ENCODE data around the gene MCF2L2. TPM values are rescaled to one million over a fixed set of nuclear protein-coding genes. Genes with fewer than 3 reads are reported as not detected.
A peak's percentile ranks its signal among the peaks of the same experiment; 100 is the strongest.

Gene MCF2L2
- polyA plus RNA-seq, 2 of the 4 experiments (the other 2 are of a cell fraction), result 0.03 to 0.05 TPM

DNA sequence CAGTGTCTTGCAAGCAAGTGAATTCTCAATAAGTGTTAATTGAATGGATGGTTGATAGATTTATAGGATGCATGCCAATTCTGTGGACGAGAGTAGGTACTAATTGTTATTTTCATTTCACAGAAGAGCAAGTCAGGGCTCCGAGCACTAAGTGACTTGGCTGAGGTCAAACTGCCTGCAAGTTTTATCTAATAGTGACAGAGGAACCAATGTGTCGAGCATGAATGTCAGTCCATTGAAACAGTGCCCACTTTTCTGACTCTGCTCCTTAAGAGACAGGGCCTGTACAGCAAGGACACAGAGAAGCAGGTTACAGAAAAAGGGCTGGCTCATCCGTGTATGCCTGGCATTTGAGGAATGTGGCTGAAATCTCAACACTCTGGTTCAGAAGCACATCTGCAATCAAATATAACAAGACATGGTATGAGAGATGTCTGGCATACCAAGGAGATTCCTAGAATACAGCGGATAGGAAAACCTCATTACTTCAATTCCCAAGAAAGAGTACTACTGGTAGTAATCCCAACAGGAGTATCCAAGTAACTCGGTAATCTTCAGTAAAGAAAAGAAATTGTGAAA lies 181.3 kb downstream of the MCF2L2 start (continued):
- TF ChIP-seq RCOR1 (IDR thresholded peaks at IDR 0.05; ENCODE audit: low read depth, low read length), result no peak
- TF ChIP-seq KDM1A (IDR thresholded peaks at IDR 0.05; ENCODE audit: low read depth), result no peak
- TF ChIP-seq ZSCAN20 (CRISPR knock-in tag; IDR thresholded peaks at IDR 0.05), result no peak

- H3K4me3 ChIP-seq, result no peak overlapping the region
- H3K4me1 ChIP-seq, result peaks cover 10% of the 10 kb centered on the region; the same call in 2 of the 3 replicates
- H3K4me2 ChIP-seq, result peak overlapping the region; percentile 5; the same call in 1 of the 3 replicates
- TF ChIP-seq, protein P1, sequence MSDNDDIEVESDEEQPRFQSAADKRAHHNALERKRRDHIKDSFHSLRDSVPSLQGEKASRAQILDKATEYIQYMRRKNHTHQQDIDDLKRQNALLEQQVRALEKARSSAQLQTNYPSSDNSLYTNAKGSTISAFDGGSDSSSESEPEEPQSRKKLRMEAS (IDR thresholded peaks at IDR 0.05), result no peak
- TF ChIP-seq, protein P2, sequence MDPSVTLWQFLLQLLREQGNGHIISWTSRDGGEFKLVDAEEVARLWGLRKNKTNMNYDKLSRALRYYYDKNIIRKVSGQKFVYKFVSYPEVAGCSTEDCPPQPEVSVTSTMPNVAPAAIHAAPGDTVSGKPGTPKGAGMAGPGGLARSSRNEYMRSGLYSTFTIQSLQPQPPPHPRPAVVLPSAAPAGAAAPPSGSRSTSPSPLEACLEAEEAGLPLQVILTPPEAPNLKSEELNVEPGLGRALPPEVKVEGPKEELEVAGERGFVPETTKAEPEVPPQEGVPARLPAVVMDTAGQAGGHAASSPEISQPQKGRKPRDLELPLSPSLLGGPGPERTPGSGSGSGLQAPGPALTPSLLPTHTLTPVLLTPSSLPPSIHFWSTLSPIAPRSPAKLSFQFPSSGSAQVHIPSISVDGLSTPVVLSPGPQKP (IDR thresholded peaks at IDR 0.05; ENCODE audit: low read depth, low read length), result no peak
- no peak for TF ChIP-seq HMGXB4 (CRISPR knock-in tag; IDR thresholded peaks at IDR 0.05; ENCODE audit: borderline replicate concordance)
- TF ChIP-seq MAZ (IDR thresholded peaks at IDR 0.05; ENCODE audit: borderline replicate concordance, low read depth, low read length), result no peak
- TF ChIP-seq ESRRA (IDR thresholded peaks at IDR 0.05; ENCODE audit: borderline replicate concordance, low read length), result no peak
- TF ChIP-seq ZFP36 (IDR thresholded peaks at IDR 0.05; ENCODE audit: borderline replicate concordance, partially characterized antibody), result no peak
- TF ChIP-seq CBX2 (IDR thresholded peaks at IDR 0.05; ENCODE audit: borderline replicate concordance, low read depth), result no peak
- TF ChIP-seq, protein P3, sequence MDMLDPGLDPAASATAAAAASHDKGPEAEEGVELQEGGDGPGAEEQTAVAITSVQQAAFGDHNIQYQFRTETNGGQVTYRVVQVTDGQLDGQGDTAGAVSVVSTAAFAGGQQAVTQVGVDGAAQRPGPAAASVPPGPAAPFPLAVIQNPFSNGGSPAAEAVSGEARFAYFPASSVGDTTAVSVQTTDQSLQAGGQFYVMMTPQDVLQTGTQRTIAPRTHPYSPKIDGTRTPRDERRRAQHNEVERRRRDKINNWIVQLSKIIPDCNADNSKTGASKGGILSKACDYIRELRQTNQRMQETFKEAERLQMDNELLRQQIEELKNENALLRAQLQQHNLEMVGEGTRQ (IDR thresholded peaks at IDR 0.05), result no peak
- no peak for TF ChIP-seq JUNB (IDR thresholded peaks at IDR 0.05)
- no peak for TF ChIP-seq JUN (IDR thresholded peaks at IDR 0.05)
- TF ChIP-seq EP300 (IDR thresholded peaks at IDR 0.05), result no peak
- TF ChIP-seq CHD2 (IDR thresholded peaks at IDR 0.05; ENCODE audit: low read length, partially characterized antibody), result no peak
- no peak for TF ChIP-seq ATOH8 (CRISPR knock-in tag; IDR thresholded peaks at IDR 0.05; ENCODE audit: low read depth)
- TF ChIP-seq RAD21 (conservative IDR thresholded peaks at IDR 0.05 in 1 of 2, IDR thresholded peaks at IDR 0.05 in 1 of 2), result no peak
- TF ChIP-seq CTCF (IDR thresholded peaks at IDR 0.05), result no peak
- no peak for TF ChIP-seq FOSB (CRISPR knock-in tag; IDR thresholded peaks at IDR 0.05)
- no peak for TF ChIP-seq CBX8 (IDR thresholded peaks at IDR 0.05)
- TF ChIP-seq TFCP2L1 (CRISPR knock-in tag; IDR thresholded peaks at IDR 0.05), result no peak
- no peak for TF ChIP-seq TP53 (CRISPR knock-in tag; IDR thresholded peaks at IDR 0.05)
- ChIA-PET POLR2A (no interaction called here), CTCF (no interaction called here)
- peak overlapping the region in 1 of 2 experiments; percentile 64; a peak in 3 of 6 replicates for H3K27ac ChIP-seq
- ATAC-seq, result peak; percentile 83 to 85
- no peak for FAIRE-seq
- no peak for DNase-seq (ENCODE audit: low read depth in 1 of 2, low spot score in 1 of 2)
- peaks cover 9% of the 10 kb centered on the region; the same call in 2 of the 3 replicates for H3K9me3 ChIP-seq
Observed at GRCh38 chr3:183244981-183245476, 183.4 kb downstream of the MCF2L2 start.
